SH-SY5Y (cell line): Measurements from ENCODE around the gene ADAMTS17.

Source experiments
- GATA2 ChIP-seq: IDR thresholded peaks from 2 replicates; pipeline ENCODE4 v1.6.1; 2011; ENCODE audit warnings: mild to moderate bottlenecking, low read depth, low read length
- GATA3 ChIP-seq: IDR thresholded peaks from 2 replicates; pipeline ENCODE4 v1.6.1; 2011; ENCODE audit warnings: low read depth, mild to moderate bottlenecking, low read length, moderate library complexity

GRCh38 chr15:100330629-100331215, 11.1 kb downstream of the ADAMTS17 start:
- TF ChIP-seq GATA2 (no peak), GATA3 (no peak)
